CD4-positive, alpha-beta T cell treated with Interleukin-17A for 4 hours (primary cell): ENCODE results near the gene GPC3.
"Not testable (repeated sequence)": the region's sequence is repeated elsewhere in the genome, so short reads cannot be mapped to it uniquely, and the experiment has no call there.

Experiments
- DNase-seq: peaks from one replicate; pipeline ENCODE4 v3.0.0-alpha.2; 2020; ENCODE audit warnings: mixed read lengths

GPC3 gene

GRCh38 chrX:133638285-133638684 is 347.1 kb downstream of the GPC3 start:
- DNase-seq = no peak

GRCh38 chrX:133637765-133638164 is 347.6 kb downstream of the GPC3 start:
- no peak for DNase-seq

GRCh38 chrX:133636009-133636408 is 349.4 kb downstream of the GPC3 start:
- no peak for DNase-seq

- no peak for DNase-seq
Observed at GRCh38 chrX:133634416-133634815, 351.0 kb downstream of the GPC3 start.

GRCh38 chrX:133633950-133634349 is 351.4 kb downstream of the GPC3 start:
- DNase-seq = no peak

- DNase-seq = no peak
Observed at GRCh38 chrX:133633162-133633561, 352.2 kb downstream of the GPC3 start.

GRCh38 chrX:133630362-133630761 is 355.0 kb downstream of the GPC3 start:
- no peak for DNase-seq

GRCh38 chrX:133627673-133628072 is 357.7 kb downstream of the GPC3 start:
- no peak for DNase-seq

- not testable (repeated sequence) for DNase-seq
Observed at GRCh38 chrX:133621384-133621783, 364.0 kb downstream of the GPC3 start.

GRCh38 chrX:133611676-133612075 is 373.7 kb downstream of the GPC3 start:
- DNase-seq = no peak

GRCh38 chrX:133610056-133610455 is 375.3 kb downstream of the GPC3 start:
- no peak for DNase-seq

- DNase-seq = no peak
Observed at GRCh38 chrX:133609166-133609565, 376.2 kb downstream of the GPC3 start.

GRCh38 chrX:133608406-133608805 is 377.0 kb downstream of the GPC3 start:
- no peak for DNase-seq

- no peak for DNase-seq
Observed at GRCh38 chrX:133607419-133608348, 377.7 kb downstream of the GPC3 start.

- DNase-seq = no peak
Observed at GRCh38 chrX:133606990-133607389, 378.4 kb downstream of the GPC3 start.

- no peak for DNase-seq
Observed at GRCh38 chrX:133604801-133605200, 380.6 kb downstream of the GPC3 start.

GRCh38 chrX:133602881-133603280 is 382.5 kb downstream of the GPC3 start:
- DNase-seq = no peak

- DNase-seq = no peak
Observed at GRCh38 chrX:133601116-133601515, 384.3 kb downstream of the GPC3 start.

- DNase-seq = no peak
Observed at GRCh38 chrX:133600536-133600935, 384.9 kb downstream of the GPC3 start.

- DNase-seq = no peak
Observed at GRCh38 chrX:133598601-133599335, 386.6 kb downstream of the GPC3 start.

- no peak for DNase-seq
Observed at GRCh38 chrX:133594156-133594555, 391.2 kb downstream of the GPC3 start.

GRCh38 chrX:133593531-133593930 is 391.9 kb downstream of the GPC3 start:
- DNase-seq = no peak

GRCh38 chrX:133590703-133591505 is 394.5 kb downstream of the GPC3 start:
- DNase-seq = no peak
